Middle frontal gyrus (tissue), 1 donor: Measurements from ENCODE around the gene CDK11B.
"Not testable (repeated sequence)": the region's sequence is repeated elsewhere in the genome, so short reads cannot be mapped to it uniquely, and the experiment has no call there.

Experiments used
- DNase-seq: peaks from one replicate; pipeline ENCODE4 v3.0.0-alpha.2; 2015; ENCODE audit warnings: low spot score; ENCODE audit errors: extremely low spot score

CDK11B gene

GRCh38 chr1:1683104-1683905, 24.5 kb upstream of the CDK11B start:
- DNase-seq: no peak

GRCh38 chr1:1680912-1681273, 22.1 kb upstream of the CDK11B start:
- DNase-seq: no peak

GRCh38 chr1:1680031-1680911, 21.5 kb upstream of the CDK11B start:
- DNase-seq: no peak

- no peak for DNase-seq
These were observed 20.0 kb upstream of the CDK11B start for GRCh38 chr1:1678581-1679380.

- DNase-seq: no peak
These were observed 19.1 kb upstream of the CDK11B start for GRCh38 chr1:1677718-1678580.

- not testable (repeated sequence) for DNase-seq
These were observed 17.3 kb upstream of the CDK11B start for GRCh38 chr1:1676087-1676486.

GRCh38 chr1:1675218-1675617, 16.4 kb upstream of the CDK11B start:
- DNase-seq: not testable (repeated sequence)

- DNase-seq: not testable (repeated sequence)
These were observed 16.0 kb upstream of the CDK11B start for GRCh38 chr1:1674806-1675205.

- DNase-seq: no peak
These were observed 13.6 kb upstream of the CDK11B start for GRCh38 chr1:1672181-1672965.

- no peak for DNase-seq
These were observed 12.7 kb upstream of the CDK11B start for GRCh38 chr1:1671365-1672119.

- no peak for DNase-seq
These were observed 12.1 kb upstream of the CDK11B start for GRCh38 chr1:1670866-1671265.

GRCh38 chr1:1669468-1670440, 10.9 kb upstream of the CDK11B start:
- DNase-seq: no peak

- no peak for DNase-seq
These were observed 7.7 kb upstream of the CDK11B start for GRCh38 chr1:1666526-1666925.

GRCh38 chr1:1665815-1666251, 7.0 kb upstream of the CDK11B start:
- DNase-seq: no peak

GRCh38 chr1:1664941-1665814, 6.4 kb upstream of the CDK11B start:
- DNase-seq: no peak

- DNase-seq: not testable (repeated sequence)
These were observed 5.5 kb upstream of the CDK11B start for GRCh38 chr1:1664318-1664717.
